Calu3 (cell line): ENCODE data around the gene CAVIN4. TPM values are rescaled to one million over a fixed set of nuclear protein-coding genes. Genes with fewer than 3 reads are reported as not detected.

ENCODE experiments used
- BruUV-seq: library from RNA; stranded (reverse); fragments of 400-500 nt; replicated peaks from 2 replicates; lab custom pipeline; 2021; lab: Mats Ljungman, UMichigan
- CTCF ChIA-PET: fragments of 300-600 bp; sonication (Branson Sonifier 250); formaldehyde crosslinking; loops from one replicate; lab custom pipeline; 2022; ENCODE audit warnings: antibody characterized with exemption; lab: Charles Lee
- DNase-seq: peaks from one replicate; pipeline ENCODE4 v3.0.0; 2022
- H3K27ac Mint-ChIP-seq: one replicate; pipeline ENCODE4 v1.8.0; 2022; ENCODE audit warnings: mixed read lengths; ENCODE audit not compliant: unreplicated experiment
- H3K27me3 Mint-ChIP-seq: one replicate; pipeline ENCODE4 v1.8.0; 2022; ENCODE audit warnings: mixed read lengths; ENCODE audit not compliant: unreplicated experiment
- H3K36me3 Mint-ChIP-seq: one replicate; pipeline ENCODE4 v1.8.0; 2022; ENCODE audit warnings: mild to moderate bottlenecking, moderate library complexity, mixed read lengths; ENCODE audit not compliant: insufficient read depth, unreplicated experiment
- H3K4me1 Mint-ChIP-seq: one replicate; pipeline ENCODE4 v1.8.0; 2022; ENCODE audit warnings: mild to moderate bottlenecking, low read depth, mixed read lengths; ENCODE audit not compliant: unreplicated experiment
- H3K4me3 Mint-ChIP-seq: one replicate; pipeline ENCODE4 v1.8.0; 2022; ENCODE audit warnings: mild to moderate bottlenecking, low read depth, moderate library complexity, mixed read lengths; ENCODE audit not compliant: unreplicated experiment
- H3K9me3 Mint-ChIP-seq: one replicate; pipeline ENCODE4 v1.8.0; 2022; ENCODE audit warnings: low read depth, mixed read lengths; ENCODE audit not compliant: unreplicated experiment
- CTCF ChIP-seq: fragments of 200-600 bp; IDR thresholded peaks from one replicate; pipeline ENCODE4 v1.8.0; 2022; ENCODE audit warnings: antibody characterized with exemption; ENCODE audit not compliant: unreplicated experiment
- intact Hi-C: fragments of 100-400 bp; cut with micrococcal nuclease; formaldehyde crosslinking; loops from one replicate; pipeline ENCODE4 v1.10.0; 2022; ENCODE audit not compliant: unreplicated experiment
- total RNA-seq: library from RNA; stranded (reverse); gene quantifications from 2 replicates; pipeline ENCODE4 v1.2.3, GENCODE V29; 2022

Gene CAVIN4
- total RNA-seq, 1 experiment from 2014 or later = 0.52 TPM

DNA sequence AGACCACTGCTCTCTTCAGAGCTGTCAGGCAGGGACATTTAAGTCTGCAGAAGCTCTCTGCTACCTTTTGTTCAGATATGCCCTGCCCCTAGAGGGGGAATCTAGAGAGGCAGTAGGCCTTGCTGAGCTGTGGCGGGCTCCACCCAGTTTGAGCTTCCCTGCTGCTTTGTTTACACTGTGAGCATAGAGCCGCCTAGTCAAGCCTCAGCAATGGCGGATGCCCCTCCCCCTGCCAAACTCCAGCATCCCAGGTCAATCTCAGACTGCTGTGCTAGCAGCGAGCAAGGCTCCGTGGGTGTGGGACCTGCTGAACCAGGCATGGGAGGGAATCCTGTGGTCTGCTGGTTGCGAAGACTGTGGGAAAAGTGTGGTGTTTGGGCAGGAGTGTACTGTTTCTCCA is 59.9 kb downstream of the CAVIN4 start:
- Mint-ChIP-seq H3K4me1 (no peaks in the 10 kb centered on the region), H3K4me3 (no peak overlapping the region), H3K27me3 (peaks cover 46% of the 10 kb centered on the region), H3K36me3 (no peaks in the 10 kb centered on the region), H3K9me3 (peaks cover 2% of the 10 kb centered on the region), H3K27ac (no peak overlapping the region)
- peak; percentile 2 for DNase-seq
- no TSS peak for BruUV-seq
- CTCF ChIA-PET = no interaction called here
- intact Hi-C loops = no loop called here
- no peak for TF ChIP-seq CTCF

Other genes starting within 250 kb of the CAVIN4 start
- gene TEX10, start 225.1 kb upstream of the CAVIN4 start, total RNA-seq = 15.3 and 17.7 TPM in 2 replicates
- 16.3 and 23.5 TPM in 2 replicates for gene MSANTD3, start 150.9 kb upstream of the CAVIN4 start, total RNA-seq
- 1.7 TPM in 2 replicates for gene TMEFF1, start 104.9 kb upstream of the CAVIN4 start, total RNA-seq